Fibroblast of pulmonary artery (primary cell): ENCODE measurements around the gene SSRP1.

Experiments
- DNase-seq: peaks from one replicate; pipeline ENCODE4 v3.0.0-alpha.2; 2010; ENCODE audit warnings: low read depth
- H3K4me3 ChIP-seq: replicated peaks from 2 replicates; pipeline ENCODE4 v1.5.1; 2011; ENCODE audit warnings: low read depth, mild to moderate bottlenecking, control low read depth, low read length, moderate library complexity
- CTCF ChIP-seq: IDR thresholded peaks from 2 replicates; pipeline ENCODE4 v1.5.1; 2011; ENCODE audit warnings: mild to moderate bottlenecking, control low read depth, low read length, inconsistent platforms; ENCODE audit errors: missing control alignments

Gene SSRP1, protein sequence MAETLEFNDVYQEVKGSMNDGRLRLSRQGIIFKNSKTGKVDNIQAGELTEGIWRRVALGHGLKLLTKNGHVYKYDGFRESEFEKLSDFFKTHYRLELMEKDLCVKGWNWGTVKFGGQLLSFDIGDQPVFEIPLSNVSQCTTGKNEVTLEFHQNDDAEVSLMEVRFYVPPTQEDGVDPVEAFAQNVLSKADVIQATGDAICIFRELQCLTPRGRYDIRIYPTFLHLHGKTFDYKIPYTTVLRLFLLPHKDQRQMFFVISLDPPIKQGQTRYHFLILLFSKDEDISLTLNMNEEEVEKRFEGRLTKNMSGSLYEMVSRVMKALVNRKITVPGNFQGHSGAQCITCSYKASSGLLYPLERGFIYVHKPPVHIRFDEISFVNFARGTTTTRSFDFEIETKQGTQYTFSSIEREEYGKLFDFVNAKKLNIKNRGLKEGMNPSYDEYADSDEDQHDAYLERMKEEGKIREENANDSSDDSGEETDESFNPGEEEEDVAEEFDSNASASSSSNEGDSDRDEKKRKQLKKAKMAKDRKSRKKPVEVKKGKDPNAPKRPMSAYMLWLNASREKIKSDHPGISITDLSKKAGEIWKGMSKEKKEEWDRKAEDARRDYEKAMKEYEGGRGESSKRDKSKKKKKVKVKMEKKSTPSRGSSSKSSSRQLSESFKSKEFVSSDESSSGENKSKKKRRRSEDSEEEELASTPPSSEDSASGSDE

GRCh38 chr11:57335343-57336110, at the start of gene SSRP1:
TSS of gene SSRP1 (minus strand) at chr11:57335892. CDS start at chr11:57335121, 771 bp downstream.
- DNase-seq = peak; percentile 87
- peak within 1 kb of the TSS; percentile 79 for H3K4me3 ChIP-seq
- TF ChIP-seq CTCF = no peak

DNA sequence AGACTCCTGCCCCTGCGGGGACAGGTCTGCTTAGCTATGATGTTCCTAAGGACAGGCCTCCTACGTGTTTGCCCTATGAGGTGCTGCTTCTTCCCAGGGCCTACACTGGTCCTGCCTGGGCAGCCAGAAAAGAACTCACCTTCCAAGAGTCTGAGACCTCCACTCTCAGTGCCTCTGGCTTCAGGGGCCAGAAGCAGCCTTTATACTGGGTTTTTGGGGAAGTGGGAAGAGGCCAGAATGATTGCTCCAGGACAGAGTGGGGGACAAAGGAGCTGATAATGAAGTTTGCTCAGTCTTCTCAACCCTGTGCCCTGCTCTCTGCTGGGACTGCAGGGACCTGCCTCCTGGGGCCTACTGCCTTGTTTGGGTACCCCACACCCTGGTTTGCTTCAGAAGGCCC, 45.3 kb upstream of the SSRP1 start, which contains the start of gene PRG3:
Gene PRG3 (minus strand): TSS at position 176 of the 400 bp plus-strand sequence. CDS start 442 bp downstream, outside the sequence.
- no peak for DNase-seq
- H3K4me3 ChIP-seq = no peak within 1 kb of the TSS
- no peak for TF ChIP-seq CTCF

DNA sequence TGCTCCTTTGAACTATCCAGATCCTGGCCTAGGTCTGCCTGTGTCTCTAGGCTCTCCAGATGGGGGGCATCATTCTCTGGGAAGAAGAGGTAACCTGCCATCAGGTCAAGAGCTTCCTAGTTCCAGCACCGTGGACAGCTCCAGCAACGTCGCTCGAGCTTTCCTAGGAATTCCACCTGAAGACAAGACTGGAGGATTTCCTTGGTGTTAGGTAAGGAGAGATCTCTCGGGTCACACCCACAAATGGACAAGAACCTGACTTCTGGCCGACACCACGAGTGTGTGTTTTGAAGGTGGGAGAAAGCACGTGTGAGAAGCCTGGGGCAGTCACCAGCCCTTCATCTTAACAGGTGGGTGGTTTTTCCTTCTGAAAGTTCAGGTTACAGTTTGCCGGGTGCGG, 44.0 kb upstream of the SSRP1 start:
- DNase-seq = peak; percentile 48
- no peak overlapping the region for H3K4me3 ChIP-seq
- TF ChIP-seq CTCF = no peak

GRCh38 chr11:57378186-57378585, 42.5 kb upstream of the SSRP1 start:
- TF ChIP-seq CTCF = no peak
- no peak overlapping the region for H3K4me3 ChIP-seq
- DNase-seq = no peak

- H3K4me3 ChIP-seq = no peak overlapping the region
- no peak for TF ChIP-seq CTCF
- no peak for DNase-seq
These were observed 41.4 kb upstream of the SSRP1 start for GRCh38 chr11:57377107-57377506.

DNA sequence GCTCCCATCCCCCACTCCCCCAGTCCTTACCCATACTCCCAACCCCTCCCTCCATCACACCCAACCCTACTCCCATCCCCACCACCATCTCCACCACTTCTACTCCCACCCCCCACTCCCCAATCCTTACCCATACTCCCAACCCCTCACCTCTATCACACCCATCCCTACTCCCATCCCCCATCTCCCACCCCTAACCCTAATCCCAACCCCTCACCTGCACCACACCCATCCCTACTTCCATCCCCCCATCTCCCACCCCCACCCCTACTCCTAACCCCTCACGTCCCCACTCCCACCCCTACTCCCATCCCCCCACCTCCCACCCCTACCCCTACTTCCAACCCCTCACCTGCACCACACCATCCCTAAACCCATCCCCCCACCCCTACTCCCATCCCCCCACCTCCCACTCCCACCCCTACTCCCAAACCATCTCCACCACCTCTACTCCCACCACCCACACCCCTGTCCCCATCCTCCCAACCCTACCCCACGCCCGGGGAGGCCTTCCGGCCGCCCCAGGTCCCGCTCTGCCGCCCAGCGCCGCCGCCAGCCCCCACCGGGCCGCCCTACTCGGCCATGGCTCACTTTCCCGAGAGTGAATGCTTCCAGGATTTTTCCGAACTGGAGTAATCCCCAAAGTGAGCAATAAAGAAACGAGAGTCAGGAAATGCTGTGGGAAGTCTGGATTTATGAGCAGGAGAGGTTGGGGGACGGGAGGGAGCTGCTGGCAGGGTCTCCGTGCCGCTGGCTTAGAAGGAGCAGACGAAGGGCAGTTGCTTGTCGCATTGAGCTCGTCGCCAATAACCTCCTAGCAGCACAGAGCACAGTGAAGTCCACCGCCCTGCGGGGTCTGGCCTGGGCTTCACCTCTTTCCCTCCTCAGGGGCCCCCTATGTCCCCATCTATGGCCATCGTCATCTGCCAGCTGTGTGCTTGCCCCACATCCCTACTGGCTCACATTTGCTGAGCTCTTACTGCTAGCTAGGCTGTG, 40.7 kb upstream of the SSRP1 start:
- DNase-seq = no peak
- TF ChIP-seq CTCF = no peak
- H3K4me3 ChIP-seq = no peak overlapping the region
